ENCODE data around the gene POLE3.

DNA sequence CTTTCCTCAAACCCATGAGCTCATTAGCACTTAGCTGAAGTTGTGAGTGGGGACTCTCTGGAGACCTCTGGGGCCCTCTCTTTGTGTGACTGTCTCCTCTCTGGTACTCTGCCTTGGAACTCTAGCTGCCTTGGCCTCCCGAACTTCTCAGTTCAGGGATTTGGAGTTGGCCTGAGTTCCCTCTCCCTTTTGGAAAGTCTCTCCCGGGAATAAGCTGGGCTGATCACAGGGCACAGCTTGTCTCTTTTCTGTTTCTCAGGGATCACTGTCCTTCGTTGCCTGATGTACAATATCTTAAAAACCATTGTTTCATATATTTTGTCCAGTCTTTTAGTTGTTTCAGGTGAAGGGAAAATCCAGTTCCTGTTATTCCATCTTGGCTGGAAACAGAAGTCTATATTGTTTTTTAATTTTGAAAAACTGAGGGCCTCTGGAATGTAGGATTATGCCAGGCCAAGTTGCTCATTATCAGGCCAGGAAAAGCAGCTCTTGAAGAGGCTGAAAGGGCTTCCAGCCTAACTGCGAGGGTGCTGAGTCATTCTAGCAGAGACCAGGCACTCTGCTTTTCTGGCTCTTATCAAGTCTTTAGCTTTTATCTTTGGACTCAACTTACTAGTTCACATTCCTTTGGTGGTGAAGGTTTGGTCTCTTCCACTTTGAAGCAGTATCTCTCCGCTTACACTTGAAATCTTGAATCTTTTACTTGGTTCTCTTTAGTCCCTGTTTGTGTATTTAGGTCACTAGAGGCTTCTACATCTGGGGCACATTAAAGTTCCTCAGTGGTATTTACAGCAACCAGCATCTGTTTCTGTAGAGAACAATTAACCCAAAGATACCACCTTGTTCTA, 44.7 kb upstream of the POLE3 start:
- TF ChIP-seq, protein P1, sequence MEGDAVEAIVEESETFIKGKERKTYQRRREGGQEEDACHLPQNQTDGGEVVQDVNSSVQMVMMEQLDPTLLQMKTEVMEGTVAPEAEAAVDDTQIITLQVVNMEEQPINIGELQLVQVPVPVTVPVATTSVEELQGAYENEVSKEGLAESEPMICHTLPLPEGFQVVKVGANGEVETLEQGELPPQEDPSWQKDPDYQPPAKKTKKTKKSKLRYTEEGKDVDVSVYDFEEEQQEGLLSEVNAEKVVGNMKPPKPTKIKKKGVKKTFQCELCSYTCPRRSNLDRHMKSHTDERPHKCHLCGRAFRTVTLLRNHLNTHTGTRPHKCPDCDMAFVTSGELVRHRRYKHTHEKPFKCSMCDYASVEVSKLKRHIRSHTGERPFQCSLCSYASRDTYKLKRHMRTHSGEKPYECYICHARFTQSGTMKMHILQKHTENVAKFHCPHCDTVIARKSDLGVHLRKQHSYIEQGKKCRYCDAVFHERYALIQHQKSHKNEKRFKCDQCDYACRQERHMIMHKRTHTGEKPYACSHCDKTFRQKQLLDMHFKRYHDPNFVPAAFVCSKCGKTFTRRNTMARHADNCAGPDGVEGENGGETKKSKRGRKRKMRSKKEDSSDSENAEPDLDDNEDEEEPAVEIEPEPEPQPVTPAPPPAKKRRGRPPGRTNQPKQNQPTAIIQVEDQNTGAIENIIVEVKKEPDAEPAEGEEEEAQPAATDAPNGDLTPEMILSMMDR (IDR thresholded peaks at IDR 0.05; ENCODE audit: low read length), result no peak
- no peak for TF ChIP-seq EZH2 (optimal IDR thresholded peaks at IDR 0.05; ENCODE audit: low read depth, low read length)
- no peak for TF ChIP-seq EZH2phosphoT487 (IDR thresholded peaks at IDR 0.05; ENCODE audit: low read length)

Measured in MM.1S (cell line).